H9 (cell line): ENCODE data around the gene SAG. TPM values are rescaled to one million over a fixed set of nuclear protein-coding genes. Genes with fewer than 3 reads are reported as not detected.

ENCODE experiments used
- DNase-seq: peaks from one replicate; pipeline ENCODE4 v3.0.0-alpha.2; 2017
- H2AFZ ChIP-seq: one replicate; pipeline ENCODE4 v1.6.1; 2013; ENCODE audit warnings: mild to moderate bottlenecking, low read length, control low read depth, moderate library complexity
- H2AK5ac ChIP-seq: 2 replicates; pipeline ENCODE4 v1.6.1; 2013; ENCODE audit warnings: low read length, control low read depth, mixed read lengths; ENCODE audit not compliant: insufficient read length
- H2BK120ac ChIP-seq: one replicate; pipeline ENCODE4 v1.6.1; 2013; ENCODE audit warnings: low read depth, mild to moderate bottlenecking, low read length, control low read depth, inconsistent platforms; ENCODE audit not compliant: poor library complexity, severe bottlenecking
- H2BK12ac ChIP-seq: 2 replicates; pipeline ENCODE4 v1.6.1; 2013; ENCODE audit warnings: low read length, control low read depth, mixed read lengths, low read depth; ENCODE audit not compliant: insufficient read length
- H2BK15ac ChIP-seq: 2 replicates; pipeline ENCODE4 v1.6.1; 2013; ENCODE audit warnings: low read depth, low read length, control low read depth
- H2BK20ac ChIP-seq: one replicate; pipeline ENCODE4 v1.6.1; 2013; ENCODE audit warnings: low read depth, mild to moderate bottlenecking, low read length, control low read depth, inconsistent platforms; ENCODE audit not compliant: poor library complexity, severe bottlenecking
- H2BK5ac ChIP-seq: 2 replicates; pipeline ENCODE4 v1.6.1; 2013; ENCODE audit warnings: low read length, control low read depth, mixed read lengths; ENCODE audit not compliant: insufficient read length
- H3K14ac ChIP-seq: 2 replicates; pipeline ENCODE4 v1.6.1; 2013; ENCODE audit warnings: low read length, control low read depth; ENCODE audit not compliant: insufficient read depth
- H3K18ac ChIP-seq: 2 replicates; pipeline ENCODE4 v1.6.1; 2013; ENCODE audit warnings: low read depth, mild to moderate bottlenecking, mixed read lengths, low read length, control low read depth; ENCODE audit not compliant: insufficient read length
- H3K23ac ChIP-seq: 2 replicates; pipeline ENCODE4 v1.6.1; 2013; ENCODE audit warnings: low read length, control low read depth, mixed read lengths, low read depth; ENCODE audit not compliant: insufficient read length
- H3K23me2 ChIP-seq: 2 replicates; pipeline ENCODE4 v1.6.1; 2013; ENCODE audit warnings: low read depth, mild to moderate bottlenecking, mixed read lengths, low read length, control low read depth; ENCODE audit not compliant: insufficient read length, poor library complexity, severe bottlenecking
- H3K27ac ChIP-seq: 2 replicates; pipeline ENCODE4 v1.5.1; 2013; ENCODE audit warnings: low read length, control low read depth, mixed read lengths, low read depth; ENCODE audit not compliant: insufficient read length
- H3K27me3 ChIP-seq: 2 replicates; pipeline ENCODE4 v1.6.1; 2013; ENCODE audit warnings: low read length, control low read depth, inconsistent platforms; ENCODE audit not compliant: insufficient read depth
- H3K4ac ChIP-seq: 2 replicates; pipeline ENCODE4 v1.6.1; 2013; ENCODE audit warnings: low read depth, mild to moderate bottlenecking, control low read depth, inconsistent platforms, low read length, moderate library complexity
- H3K4me1 ChIP-seq: 2 replicates; pipeline ENCODE4 v1.6.1; 2013; ENCODE audit warnings: low read length, control low read depth, inconsistent platforms; ENCODE audit not compliant: insufficient read depth
- H3K4me2 ChIP-seq: 2 replicates; pipeline ENCODE4 v1.6.1; 2013; ENCODE audit warnings: low read length, control low read depth, mixed read lengths; ENCODE audit not compliant: insufficient read length, insufficient read depth
- H3K56ac ChIP-seq: 2 replicates; pipeline ENCODE4 v1.6.1; 2013; ENCODE audit warnings: low read depth, mild to moderate bottlenecking, mixed read lengths, low read length, control low read depth; ENCODE audit not compliant: insufficient read length
- H3K79me1 ChIP-seq: 2 replicates; pipeline ENCODE4 v1.6.1; 2013; ENCODE audit warnings: low read depth, mild to moderate bottlenecking, moderate library complexity, low read length, control low read depth, inconsistent platforms; ENCODE audit not compliant: insufficient read depth, poor library complexity, severe bottlenecking
- H3K79me2 ChIP-seq: 2 replicates; pipeline ENCODE4 v1.6.1; 2013; ENCODE audit warnings: low read length, control low read depth, inconsistent platforms; ENCODE audit not compliant: insufficient read depth
- H3K9ac ChIP-seq: 2 replicates; pipeline ENCODE4 v1.6.1; 2013; ENCODE audit warnings: low read length, control low read depth, mixed read lengths; ENCODE audit not compliant: insufficient read length; ENCODE audit errors: extremely low read depth
- H3K9me3 ChIP-seq: one replicate; pipeline ENCODE4 v1.6.1; 2013; ENCODE audit warnings: low read depth, low read length, inconsistent platforms; ENCODE audit not compliant: control insufficient read depth
- H3T11ph ChIP-seq: one replicate; pipeline ENCODE4 v1.6.1; 2013; ENCODE audit warnings: mild to moderate bottlenecking, low read length, control low read depth, inconsistent platforms
- H4K20me1 ChIP-seq: one replicate; pipeline ENCODE4 v1.6.1; 2013; ENCODE audit not compliant: control insufficient read depth, insufficient read length, insufficient read depth
- H4K5ac ChIP-seq: 2 replicates; pipeline ENCODE4 v1.6.1; 2013; ENCODE audit warnings: low read depth, mild to moderate bottlenecking, mixed read lengths, low read length, control low read depth; ENCODE audit not compliant: insufficient read length
- H4K8ac ChIP-seq: replicated peaks from 2 replicates; pipeline ENCODE4 v1.6.1; 2013; ENCODE audit warnings: low read length, control low read depth, mixed read lengths, low read depth; ENCODE audit not compliant: insufficient read length
- H4K91ac ChIP-seq: 2 replicates; pipeline ENCODE4 v1.6.1; 2013; ENCODE audit warnings: low read depth, mild to moderate bottlenecking, moderate library complexity, mixed read lengths, low read length, control low read depth; ENCODE audit not compliant: insufficient read length
- H3K27ac Mint-ChIP-seq, 3 experiments: 2 replicates in 2 of 3; 3 replicates in 1 of 3; pipeline ENCODE4 v1.8.0; 2020 to 2021; ENCODE audit warnings: mixed read lengths in 3 of 3, mild to moderate bottlenecking in 1 of 3, moderate library complexity in 1 of 3
- H3K27me3 Mint-ChIP-seq: 2 replicates; pipeline ENCODE4 v1.8.0; 2021; ENCODE audit warnings: low read depth, mild to moderate bottlenecking, moderate library complexity, mixed read lengths
- H3K36me3 Mint-ChIP-seq, 3 experiments: 2 replicates in 2 of 3; 3 replicates in 1 of 3; pipeline ENCODE4 v1.8.0; 2020 to 2021; ENCODE audit warnings: low read depth in 3 of 3, mixed read lengths in 3 of 3; ENCODE audit not compliant: insufficient read depth in 1 of 3
- H3K4me1 Mint-ChIP-seq, 2 experiments: 2 replicates each; pipeline ENCODE4 v1.8.0; 2020; ENCODE audit warnings: mixed read lengths in 2 of 2
- H3K4me3 Mint-ChIP-seq, 2 experiments: 2 replicates in 1 of 2; 3 replicates in 1 of 2; pipeline ENCODE4 v1.8.0; 2020 to 2021; ENCODE audit warnings: mild to moderate bottlenecking in 2 of 2, mixed read lengths in 2 of 2, moderate library complexity in 1 of 2
- H3K9me3 Mint-ChIP-seq, 2 experiments: 2 replicates in 1 of 2; 3 replicates in 1 of 2; pipeline ENCODE4 v1.8.0; 2020; ENCODE audit warnings: mild to moderate bottlenecking in 2 of 2, mixed read lengths in 2 of 2, moderate library complexity in 1 of 2
- CTCF ChIP-seq: fragments of 200-600 bp; sonication (generic); conservative IDR thresholded peaks from 3 replicates; pipeline ENCODE4 v1.8.0; 2021; ENCODE audit warnings: antibody characterized with exemption, mild to moderate bottlenecking
- WGBS: extraction: QIAGEN DNeasy Blood & Tissue Kit; methylation state at CpG from one replicate; pipeline ENCODE4 v1.1.7; 2013; ENCODE audit warnings: missing lambda C conversion rate, low lambda C conversion rate, mixed read lengths; ENCODE audit not compliant: insufficient read length; ENCODE audit errors: extremely low coverage; 5-methylcytosine and 5-hydroxymethylcytosine counted together
- total RNA-seq: library from RNA; stranded (reverse); gene quantifications from 2 replicates; pipeline ENCODE4 v1.2.1, GENCODE V29; 2021

The SAG gene
- total RNA-seq, 1 experiment from 2014 or later: not detected

GRCh38 chr2:233351423-233351822 lies 43.8 kb downstream of the SAG start:
- H3K18ac ChIP-seq: no peak overlapping the region
- no peaks in the 10 kb centered on the region for H3K79me1 ChIP-seq
- no peak overlapping the region for H3K23ac ChIP-seq
- H3K9me3 ChIP-seq: no peaks in the 10 kb centered on the region
- peaks cover 3% of the 10 kb centered on the region in 2 experiments; a peak in 1 of 5 replicates for H3K9me3 Mint-ChIP-seq
- H4K91ac ChIP-seq: no peak overlapping the region
- H3K4me1 Mint-ChIP-seq: peaks cover 15 to 17% of the 10 kb centered on the region in 2 experiments
- no CpG with 5 or more reads among the region's 7 CpGs for WGBS
- peaks cover 5% of the 10 kb centered on the region; the same call in 1 of the 2 replicates for H3K27me3 ChIP-seq
- no peak overlapping the region for H3K4ac ChIP-seq
- H3K23me2 ChIP-seq: peaks cover 13% of the 10 kb centered on the region
- H2BK20ac ChIP-seq: no peak overlapping the region
- no peak overlapping the region for H2BK15ac ChIP-seq
- peaks cover 2 to 10% (median 3%) of the 10 kb centered on the region in 3 experiments; a peak in 4 of 7 replicates for H3K36me3 Mint-ChIP-seq
- H4K5ac ChIP-seq: no peak overlapping the region
- no peak for DNase-seq
- no peaks in the 10 kb centered on the region for H4K20me1 ChIP-seq
- H3K4me1 ChIP-seq: no peaks in the 10 kb centered on the region
- no peak overlapping the region for H2BK120ac ChIP-seq
- H3T11ph ChIP-seq: no peak overlapping the region
- H2BK5ac ChIP-seq: no peak overlapping the region
- no peak overlapping the region for H3K56ac ChIP-seq
- no peak overlapping the region for H2AK5ac ChIP-seq
- no peak overlapping the region for H3K9ac ChIP-seq
- no peak for TF ChIP-seq CTCF
- H3K27ac Mint-ChIP-seq: no peak overlapping the region
- no peak overlapping the region for H3K14ac ChIP-seq
- H3K4me3 Mint-ChIP-seq: no peak overlapping the region
- no peaks in the 10 kb centered on the region for H3K79me2 ChIP-seq
- no peak overlapping the region for H3K27ac ChIP-seq
- H3K4me2 ChIP-seq: no peak overlapping the region
- peaks cover 86% of the 10 kb centered on the region for H3K27me3 Mint-ChIP-seq
- H2BK12ac ChIP-seq: no peak overlapping the region
- no peak overlapping the region for H2AFZ ChIP-seq
- no peak overlapping the region for H4K8ac ChIP-seq
